Peyer's patch (tissue), 4 donors: Measurements from ENCODE around the gene EIF1B. TPM values are rescaled to one million over a fixed set of nuclear protein-coding genes. Genes with fewer than 3 reads are reported as not detected.

Source experiments
- DNase-seq, 3 donors: peaks; one replicate each; pipeline ENCODE4 v3.0.0-alpha.2; 2017 to 2019
- H3K27ac ChIP-seq, 4 donors: fragments of 200-600 bp; sonication (generic); one replicate each; pipeline ENCODE4 v1.5.1; 2016 to 2019
- H3K27me3 ChIP-seq, 2 donors: fragments of 200-600 bp; sonication (generic); one replicate each; pipeline ENCODE4 v1.5.1; 2019
- H3K36me3 ChIP-seq, 3 donors: fragments of 200-600 bp; sonication (generic); one replicate each; pipeline ENCODE4 v1.5.1; 2016 to 2019
- H3K4me1 ChIP-seq, 4 donors: fragments of 200-600 bp; sonication (generic); one replicate each; pipeline ENCODE4 v1.5.1; 2016 to 2019
- H3K4me3 ChIP-seq, 4 donors: fragments of 200-600 bp; sonication (generic); 1 replicate in 3 of 4; 2 replicates in 1 of 4; pipeline ENCODE4 v1.5.1; 2016 to 2019; ENCODE audit warnings: mild to moderate bottlenecking in 1 of 4
- H3K9me3 ChIP-seq, 4 donors: fragments of 200-600 bp; sonication (generic); one replicate each; pipeline ENCODE4 v1.5.1; 2016 to 2019; ENCODE audit warnings: mild to moderate bottlenecking in 1 of 4
- POLR2A ChIP-seq, 2 donors: fragments of 450-650 bp; IDR thresholded peaks; one replicate each; pipeline ENCODE4 v1.5.1; 2017; ENCODE audit warnings: antibody characterized with exemption in 2 of 2, mild to moderate bottlenecking in 2 of 2, moderate library complexity in 2 of 2
- total RNA-seq, 4 donors: library from RNA; depleted of rRNA; stranded (reverse); fragments of >200 nt; gene quantifications; one replicate each; pipeline ENCODE4 v1.1.0, GENCODE V29; 2016
- TF ChIP-seq, protein P1 (sequence below), 6 experiments: fragments of 450-650 bp in 4 of 6; fragments of 200-600 bp in 2 of 6; sonication (generic) in 1 of 6; IDR thresholded peaks; one replicate each; pipeline ENCODE4 v1.5.1; 2017 to 2019; ENCODE audit warnings: antibody characterized with exemption in 6 of 6, mild to moderate bottlenecking in 3 of 6, moderate library complexity in 1 of 6

The EIF1B gene
- total RNA-seq, 4 donors from 2014 or later: 24.3 to 35.7 (median 32.5) TPM

DNA sequence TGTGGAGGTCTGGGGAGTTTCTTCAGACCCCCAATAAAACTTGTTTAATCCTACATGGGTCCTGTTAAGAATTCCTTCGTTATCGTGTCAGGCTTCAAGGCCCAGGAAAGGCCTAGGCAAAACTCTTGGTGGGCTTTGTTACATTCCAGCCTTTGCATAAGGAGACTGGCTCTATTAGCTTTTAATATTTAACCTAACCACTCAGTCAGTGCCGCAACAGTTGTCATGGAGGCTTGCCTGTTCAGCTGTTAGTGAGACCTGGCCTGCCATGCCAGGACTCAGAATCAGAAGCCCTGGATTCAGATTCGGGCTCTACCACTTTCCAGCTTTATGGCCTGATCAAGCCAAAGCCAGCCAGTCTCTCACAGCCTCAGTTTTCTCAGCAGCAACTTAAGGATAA, 19.6 kb downstream of the EIF1B start:
- no peak overlapping the region for H3K4me3 ChIP-seq
- no peak for DNase-seq
- no peak overlapping the region for H3K27ac ChIP-seq
- H3K9me3 ChIP-seq: no peaks in the 10 kb centered on the region
- TF ChIP-seq, protein P1, sequence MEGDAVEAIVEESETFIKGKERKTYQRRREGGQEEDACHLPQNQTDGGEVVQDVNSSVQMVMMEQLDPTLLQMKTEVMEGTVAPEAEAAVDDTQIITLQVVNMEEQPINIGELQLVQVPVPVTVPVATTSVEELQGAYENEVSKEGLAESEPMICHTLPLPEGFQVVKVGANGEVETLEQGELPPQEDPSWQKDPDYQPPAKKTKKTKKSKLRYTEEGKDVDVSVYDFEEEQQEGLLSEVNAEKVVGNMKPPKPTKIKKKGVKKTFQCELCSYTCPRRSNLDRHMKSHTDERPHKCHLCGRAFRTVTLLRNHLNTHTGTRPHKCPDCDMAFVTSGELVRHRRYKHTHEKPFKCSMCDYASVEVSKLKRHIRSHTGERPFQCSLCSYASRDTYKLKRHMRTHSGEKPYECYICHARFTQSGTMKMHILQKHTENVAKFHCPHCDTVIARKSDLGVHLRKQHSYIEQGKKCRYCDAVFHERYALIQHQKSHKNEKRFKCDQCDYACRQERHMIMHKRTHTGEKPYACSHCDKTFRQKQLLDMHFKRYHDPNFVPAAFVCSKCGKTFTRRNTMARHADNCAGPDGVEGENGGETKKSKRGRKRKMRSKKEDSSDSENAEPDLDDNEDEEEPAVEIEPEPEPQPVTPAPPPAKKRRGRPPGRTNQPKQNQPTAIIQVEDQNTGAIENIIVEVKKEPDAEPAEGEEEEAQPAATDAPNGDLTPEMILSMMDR (IDR thresholded peaks at IDR 0.05): no peak
- TF ChIP-seq POLR2A (IDR thresholded peaks at IDR 0.05): no peak
- H3K4me1 ChIP-seq: no peaks in the 10 kb centered on the region
- H3K36me3 ChIP-seq: no peaks in the 10 kb centered on the region
- H3K27me3 ChIP-seq: no peaks in the 10 kb centered on the region

DNA sequence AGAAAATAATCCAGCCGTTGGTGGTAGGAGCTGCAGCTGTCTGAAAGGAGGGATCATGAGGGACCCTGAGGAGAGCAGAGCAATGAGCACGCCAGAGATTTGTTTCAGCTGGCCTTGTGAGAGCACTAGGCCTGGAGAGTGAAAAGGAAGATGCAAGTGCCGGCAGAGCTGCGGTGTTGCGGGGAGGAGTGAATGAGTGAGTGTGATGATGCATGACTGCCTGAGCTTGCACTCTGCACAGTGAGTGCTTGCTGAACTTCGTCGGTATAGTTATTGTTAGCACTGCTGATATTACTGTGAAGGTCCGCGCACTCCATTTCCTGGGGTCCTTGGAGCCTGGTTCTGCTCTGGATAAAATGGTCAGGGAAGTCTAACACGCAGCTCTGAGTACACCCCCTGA, 23.2 kb downstream of the EIF1B start:
- H3K9me3 ChIP-seq: no peaks in the 10 kb centered on the region
- no peaks in the 10 kb centered on the region for H3K27me3 ChIP-seq
- H3K4me1 ChIP-seq: no peaks in the 10 kb centered on the region
- no peaks in the 10 kb centered on the region for H3K36me3 ChIP-seq
- TF ChIP-seq, protein P1 (IDR thresholded peaks at IDR 0.05): no peak
- TF ChIP-seq POLR2A (IDR thresholded peaks at IDR 0.05): no peak
- no peak overlapping the region for H3K27ac ChIP-seq
- no peak overlapping the region for H3K4me3 ChIP-seq
- no peak for DNase-seq

DNA sequence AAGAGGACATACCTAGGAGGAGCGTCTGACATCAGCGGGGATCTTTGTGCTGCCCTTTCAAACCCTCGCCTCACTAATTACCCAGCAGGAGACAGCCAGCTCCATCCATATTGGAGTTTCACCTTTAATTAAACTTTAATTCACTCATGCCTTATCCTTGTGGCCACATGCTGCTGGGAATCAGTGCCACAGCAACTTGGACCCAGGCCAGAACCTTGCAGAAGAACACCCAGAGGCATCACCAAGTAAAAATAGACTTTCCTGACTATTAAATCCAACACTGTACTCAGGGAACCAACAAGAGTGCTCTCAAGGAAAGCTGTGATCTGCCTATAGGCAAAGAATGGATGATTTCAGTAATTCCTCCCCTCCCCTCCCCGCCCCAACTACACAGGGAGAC, 23.9 kb downstream of the EIF1B start:
- H3K36me3 ChIP-seq: no peaks in the 10 kb centered on the region
- no peak for DNase-seq
- TF ChIP-seq POLR2A (IDR thresholded peaks at IDR 0.05): no peak
- TF ChIP-seq, protein P1 (IDR thresholded peaks at IDR 0.05): no peak
- H3K9me3 ChIP-seq: no peaks in the 10 kb centered on the region
- no peak overlapping the region for H3K27ac ChIP-seq
- no peaks in the 10 kb centered on the region for H3K4me1 ChIP-seq
- H3K27me3 ChIP-seq: no peaks in the 10 kb centered on the region
- no peak overlapping the region for H3K4me3 ChIP-seq

DNA sequence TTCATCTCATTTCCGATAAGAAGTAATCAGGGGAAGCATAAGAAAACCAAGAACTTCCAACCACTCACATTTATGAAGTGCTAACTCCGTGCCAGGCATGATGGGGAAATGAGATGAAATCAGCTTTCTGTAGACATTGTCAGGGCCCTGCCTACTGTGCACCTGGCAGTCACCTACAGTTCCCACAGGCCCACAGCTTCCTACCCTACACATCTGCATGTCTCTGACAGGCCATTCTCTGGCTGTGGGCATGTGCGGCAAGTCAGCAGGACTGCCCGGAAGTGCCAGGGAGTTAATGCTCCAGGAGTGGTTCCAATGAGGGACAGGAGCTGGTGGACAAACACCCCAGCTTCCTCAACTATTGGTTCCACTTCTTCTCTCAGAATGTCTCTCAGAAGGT, 24.3 kb downstream of the EIF1B start:
- no peaks in the 10 kb centered on the region for H3K4me1 ChIP-seq
- TF ChIP-seq, protein P1 (IDR thresholded peaks at IDR 0.05): no peak
- TF ChIP-seq POLR2A (IDR thresholded peaks at IDR 0.05): no peak
- no peak overlapping the region for H3K4me3 ChIP-seq
- no peaks in the 10 kb centered on the region for H3K27me3 ChIP-seq
- DNase-seq: no peak
- H3K36me3 ChIP-seq: no peaks in the 10 kb centered on the region
- H3K9me3 ChIP-seq: no peaks in the 10 kb centered on the region
- H3K27ac ChIP-seq: no peak overlapping the region

DNA sequence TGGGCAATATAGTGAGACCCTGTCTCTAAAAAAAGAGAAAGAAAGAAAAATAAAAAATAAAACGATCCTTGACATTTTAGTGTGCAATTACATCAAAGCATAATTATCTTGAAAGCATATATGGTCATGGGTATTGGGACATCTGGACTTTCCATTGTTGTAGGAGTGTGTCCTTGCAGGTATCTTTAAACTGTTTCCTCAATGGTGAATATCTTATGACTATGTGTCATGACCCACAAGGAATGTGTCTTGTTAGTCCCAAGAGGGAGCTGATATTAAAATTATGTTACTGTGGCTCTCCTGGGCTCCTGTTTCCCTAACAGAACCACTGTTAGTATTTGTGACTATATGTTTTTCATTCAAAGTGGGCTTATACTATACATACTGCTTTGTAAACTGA, 26.6 kb downstream of the EIF1B start:
- Histone ChIP-seq H3K27ac (no peak overlapping the region), H3K4me3 (no peak overlapping the region), H3K36me3 (no peaks in the 10 kb centered on the region), H3K9me3 (no peaks in the 10 kb centered on the region), H3K27me3 (no peaks in the 10 kb centered on the region), H3K4me1 (no peaks in the 10 kb centered on the region)
- TF ChIP-seq, protein P1 (IDR thresholded peaks at IDR 0.05): no peak
- no peak for TF ChIP-seq POLR2A (IDR thresholded peaks at IDR 0.05)
- DNase-seq: no peak

DNA sequence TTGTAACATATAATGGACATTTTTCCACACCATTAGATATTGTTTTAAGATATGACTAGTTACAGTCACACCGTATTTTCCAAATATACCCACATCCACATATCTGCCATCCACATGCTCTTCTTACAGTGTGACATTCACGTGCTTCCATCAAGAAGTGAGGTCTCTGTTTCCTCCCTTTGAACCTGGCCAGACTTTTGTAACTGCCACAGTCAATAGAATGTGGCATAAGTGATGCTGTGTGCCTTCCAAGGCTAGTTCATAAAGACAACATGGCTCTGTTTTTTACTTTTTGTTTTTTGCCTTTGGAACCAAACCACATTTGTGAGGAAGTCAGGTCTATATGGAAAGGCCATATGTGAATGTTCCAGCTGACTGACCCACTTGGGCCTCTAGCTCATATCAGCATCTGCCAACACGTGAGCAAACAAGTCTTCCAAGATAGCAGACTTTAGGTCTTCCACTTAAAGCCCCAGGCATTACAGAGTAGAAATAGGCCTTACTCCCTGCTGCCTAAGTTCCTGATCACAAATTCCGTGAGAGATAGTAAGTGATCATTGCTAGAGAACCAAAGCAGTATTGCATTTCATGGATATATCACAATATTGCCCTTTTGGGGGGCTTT, 27.1 kb downstream of the EIF1B start:
- H3K36me3 ChIP-seq: no peaks in the 10 kb centered on the region
- no peaks in the 10 kb centered on the region for H3K27me3 ChIP-seq
- TF ChIP-seq, protein P1 (IDR thresholded peaks at IDR 0.05): no peak
- no peak for TF ChIP-seq POLR2A (IDR thresholded peaks at IDR 0.05)
- H3K27ac ChIP-seq: no peak overlapping the region
- no peaks in the 10 kb centered on the region for H3K9me3 ChIP-seq
- H3K4me1 ChIP-seq: no peaks in the 10 kb centered on the region
- H3K4me3 ChIP-seq: no peak overlapping the region
- DNase-seq: no peak
